Stimulated activated CD8-positive, alpha-beta memory T cell treated with anti-CD3 and anti-CD28 coated beads, Interleukin-2, amount 100 ng/mL, for 48 hours (primary cell): ENCODE measurements around the gene TBC1D32.
"Not testable (repeated sequence)": the region's sequence is repeated elsewhere in the genome, so short reads cannot be mapped to it uniquely, and the experiment has no call there.

ENCODE experiments used
- DNase-seq, 2 donors: peaks; one replicate each; pipeline ENCODE4 v3.0.0-alpha.2; 2020; ENCODE audit warnings: low read depth in 2 of 2

The TBC1D32 gene, protein sequence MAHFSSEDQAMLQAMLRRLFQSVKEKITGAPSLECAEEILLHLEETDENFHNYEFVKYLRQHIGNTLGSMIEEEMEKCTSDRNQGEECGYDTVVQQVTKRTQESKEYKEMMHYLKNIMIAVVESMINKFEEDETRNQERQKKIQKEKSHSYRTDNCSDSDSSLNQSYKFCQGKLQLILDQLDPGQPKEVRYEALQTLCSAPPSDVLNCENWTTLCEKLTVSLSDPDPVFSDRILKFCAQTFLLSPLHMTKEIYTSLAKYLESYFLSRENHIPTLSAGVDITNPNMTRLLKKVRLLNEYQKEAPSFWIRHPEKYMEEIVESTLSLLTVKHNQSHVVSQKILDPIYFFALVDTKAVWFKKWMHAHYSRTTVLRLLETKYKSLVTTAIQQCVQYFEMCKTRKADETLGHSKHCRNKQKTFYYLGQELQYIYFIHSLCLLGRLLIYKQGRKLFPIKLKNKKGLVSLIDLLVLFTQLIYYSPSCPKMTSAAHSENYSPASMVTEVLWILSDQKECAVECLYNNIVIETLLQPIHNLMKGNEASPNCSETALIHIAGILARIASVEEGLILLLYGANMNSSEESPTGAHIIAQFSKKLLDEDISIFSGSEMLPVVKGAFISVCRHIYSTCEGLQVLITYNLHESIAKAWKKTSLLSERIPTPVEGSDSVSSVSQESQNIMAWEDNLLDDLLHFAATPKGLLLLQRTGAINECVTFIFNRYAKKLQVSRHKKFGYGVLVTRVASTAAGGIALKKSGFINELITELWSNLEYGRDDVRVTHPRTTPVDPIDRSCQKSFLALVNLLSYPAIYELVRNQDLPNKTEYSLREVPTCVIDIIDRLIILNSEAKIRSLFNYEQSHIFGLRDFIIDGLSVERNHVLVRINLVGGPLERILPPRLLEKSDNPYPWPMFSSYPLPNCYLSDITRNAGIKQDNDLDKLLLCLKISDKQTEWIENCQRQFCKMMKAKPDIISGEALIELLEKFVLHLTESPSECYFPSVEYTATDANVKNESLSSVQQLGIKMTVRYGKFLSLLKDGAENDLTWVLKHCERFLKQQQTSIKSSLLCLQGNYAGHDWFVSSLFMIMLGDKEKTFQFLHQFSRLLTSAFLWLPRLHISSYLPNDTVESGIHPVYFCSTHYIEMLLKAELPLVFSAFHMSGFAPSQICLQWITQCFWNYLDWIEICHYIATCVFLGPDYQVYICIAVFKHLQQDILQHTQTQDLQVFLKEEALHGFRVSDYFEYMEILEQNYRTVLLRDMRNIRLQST

DNA sequence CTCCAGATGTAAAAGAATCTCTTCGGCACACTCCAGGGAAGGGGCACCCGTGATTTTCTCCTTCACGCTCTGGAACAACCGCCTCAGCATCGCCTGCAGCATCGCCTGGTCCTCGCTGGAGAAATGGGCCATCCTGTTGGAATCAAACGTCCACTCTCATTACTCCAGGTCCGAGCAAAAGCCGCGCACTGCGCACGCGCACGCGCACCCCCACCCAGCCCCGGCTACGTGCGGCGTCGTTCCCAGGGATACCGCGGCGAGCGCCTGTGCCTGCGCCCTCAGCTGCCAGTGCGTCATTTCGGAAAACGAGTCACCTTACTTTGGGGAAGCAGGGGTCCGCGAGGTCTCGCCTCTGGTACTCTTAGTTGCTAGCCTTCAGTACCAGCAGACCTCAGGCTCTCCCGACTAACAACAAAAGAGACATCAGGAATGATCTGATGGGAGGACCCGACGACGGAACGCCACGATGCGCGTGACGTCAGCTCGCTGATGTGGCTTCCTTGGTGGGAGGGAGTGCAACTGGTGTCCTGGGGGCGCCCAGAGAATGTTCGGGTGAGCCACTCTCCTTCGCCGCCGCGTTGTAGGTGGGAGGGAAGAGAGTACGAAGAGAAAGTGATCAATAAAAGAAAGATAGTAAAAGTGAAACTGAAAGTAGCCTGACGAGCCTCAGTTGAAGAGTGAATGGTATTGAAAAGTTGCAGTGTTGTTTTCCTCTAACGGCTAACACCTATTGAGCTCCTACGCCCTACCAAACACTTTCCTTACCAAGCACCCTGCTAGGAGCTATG is at the start of gene TBC1D32:
TSS of gene TBC1D32 (minus strand) at position 182 of the 788 bp plus-strand sequence. CDS start at position 132, 50 bp downstream.
- peak; percentile 77 to 84 for DNase-seq

DNA sequence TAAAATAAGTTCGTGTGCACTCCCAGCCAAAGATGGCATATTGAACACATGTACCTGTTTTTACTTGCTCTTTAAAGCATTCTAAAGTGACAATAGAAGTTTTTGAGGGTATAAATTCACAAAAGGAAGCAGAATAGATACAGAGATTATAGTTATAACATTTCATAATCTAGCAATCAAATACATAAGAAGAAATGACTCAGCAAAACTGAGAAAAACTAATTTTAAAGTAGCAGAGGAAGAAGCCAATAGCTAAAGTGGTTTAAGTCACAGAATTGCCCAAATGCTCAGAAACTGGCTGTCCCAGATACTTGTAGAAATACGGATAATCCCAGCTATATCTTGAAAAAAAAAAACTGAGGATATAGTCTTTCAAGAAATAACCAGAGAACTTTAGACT is 49.2 kb upstream of the TBC1D32 start:
- DNase-seq, result no peak

DNA sequence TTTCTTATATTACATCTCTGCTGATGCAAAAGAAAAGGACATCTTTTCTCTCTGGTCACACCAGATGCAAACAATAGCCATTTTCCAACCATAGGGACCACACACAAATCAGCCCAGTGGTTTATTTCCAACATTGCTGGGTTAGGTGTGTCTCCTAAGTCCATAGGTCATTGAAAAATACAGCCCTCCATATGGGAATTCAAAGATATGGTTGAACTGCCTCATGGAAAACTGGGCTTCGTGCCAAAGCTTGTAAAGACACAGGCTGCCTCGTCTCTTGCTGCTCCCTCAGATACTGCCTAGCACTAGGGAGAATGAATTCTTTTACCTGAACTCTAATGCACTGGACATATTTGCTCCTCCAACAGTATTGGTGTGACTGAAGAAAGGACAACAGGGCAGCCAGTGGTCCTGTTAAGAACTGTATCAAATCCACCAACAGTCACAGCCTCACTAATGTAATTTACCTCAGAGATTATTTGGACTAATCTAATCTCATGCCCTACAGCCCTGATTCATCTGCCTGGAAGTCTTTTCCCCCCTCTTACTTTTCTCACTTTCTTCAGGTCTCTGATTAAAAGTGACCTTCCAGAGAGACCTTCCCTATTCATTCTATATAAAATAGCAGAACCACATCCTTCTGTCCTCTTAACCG is 48.3 kb upstream of the TBC1D32 start:
- no peak for DNase-seq

DNA sequence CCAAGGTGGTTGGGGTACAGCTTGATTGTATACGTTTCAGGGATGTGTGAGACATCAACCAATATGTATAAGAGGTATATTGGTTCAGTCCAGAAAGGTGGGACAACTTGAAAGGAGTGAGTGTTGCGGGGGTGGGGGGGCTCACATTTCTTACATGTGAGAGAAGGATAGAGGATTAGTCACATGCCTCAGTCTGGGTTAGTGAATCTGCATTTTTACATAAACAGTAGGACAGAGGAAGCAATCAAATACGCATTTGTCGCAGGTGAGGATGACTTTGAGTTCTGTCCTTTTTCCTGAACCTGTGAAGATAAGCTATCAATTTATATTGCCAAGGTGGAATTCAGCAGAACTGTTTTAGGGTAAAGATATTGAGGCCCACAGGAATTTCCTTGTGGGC is 42.1 kb upstream of the TBC1D32 start:
- no peak for DNase-seq

DNA sequence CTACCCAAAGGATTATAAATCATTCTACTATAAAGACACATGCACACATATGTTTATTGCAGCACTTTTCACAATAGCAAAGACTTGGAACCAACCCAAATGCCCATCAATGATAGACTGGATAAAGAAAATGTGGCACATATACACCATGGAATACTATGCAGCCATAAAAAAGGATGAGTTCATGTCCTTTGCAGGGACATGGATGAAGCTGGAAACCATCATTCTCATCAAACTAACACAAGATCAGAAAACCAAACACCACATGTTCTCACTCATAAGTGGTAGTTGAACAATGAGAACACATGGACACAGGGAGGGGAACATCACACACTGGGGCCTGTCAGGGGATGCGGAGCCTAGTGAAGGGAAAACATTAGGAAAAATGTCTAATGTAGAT is 39.9 kb upstream of the TBC1D32 start:
- DNase-seq, result not testable (repeated sequence)

DNA sequence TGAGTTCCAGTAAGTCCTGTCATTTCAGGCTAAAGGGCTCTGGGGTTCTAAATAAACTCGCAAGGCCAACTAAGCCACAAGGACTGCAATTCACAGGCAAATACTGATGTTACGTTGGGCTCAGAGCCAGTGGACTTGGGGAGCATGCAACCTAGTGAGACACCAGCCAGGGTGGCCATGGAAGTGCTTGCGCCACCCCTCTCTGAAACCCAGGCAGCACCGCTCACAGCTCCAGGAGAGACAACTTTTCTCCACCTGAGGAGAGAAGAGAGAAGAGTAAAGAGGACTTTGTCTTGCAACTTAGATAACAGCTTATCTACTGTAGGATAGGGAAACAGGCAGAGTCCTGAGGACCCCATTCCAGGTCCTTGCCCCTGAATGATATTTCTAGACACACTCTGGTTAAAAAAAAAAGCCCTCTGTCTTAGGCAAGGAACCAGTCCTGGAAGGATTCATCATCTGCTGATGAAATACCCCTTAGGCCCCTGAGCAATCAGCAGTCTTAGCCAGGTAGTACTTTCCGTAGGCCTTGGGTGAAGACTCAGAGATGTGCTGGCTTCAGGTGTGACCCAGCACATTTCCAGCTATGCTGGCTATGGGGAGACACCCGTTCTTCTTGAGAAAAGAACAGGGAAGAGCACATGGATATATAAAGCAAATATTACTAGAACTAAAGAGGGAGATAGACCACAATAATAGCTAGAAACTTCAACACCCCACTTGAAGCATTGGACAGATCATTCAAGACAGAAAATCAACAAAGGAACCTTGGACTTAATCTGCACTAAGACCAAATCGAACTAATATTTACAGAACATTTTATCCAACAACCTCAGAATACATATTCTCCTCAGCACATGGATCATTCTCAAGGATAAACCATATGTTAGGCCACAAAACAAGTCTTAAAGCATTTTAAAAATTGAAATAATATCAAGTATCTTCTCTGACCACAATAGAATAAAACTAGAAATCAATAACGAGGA is 31.5 kb upstream of the TBC1D32 start:
- DNase-seq, result no peak

DNA sequence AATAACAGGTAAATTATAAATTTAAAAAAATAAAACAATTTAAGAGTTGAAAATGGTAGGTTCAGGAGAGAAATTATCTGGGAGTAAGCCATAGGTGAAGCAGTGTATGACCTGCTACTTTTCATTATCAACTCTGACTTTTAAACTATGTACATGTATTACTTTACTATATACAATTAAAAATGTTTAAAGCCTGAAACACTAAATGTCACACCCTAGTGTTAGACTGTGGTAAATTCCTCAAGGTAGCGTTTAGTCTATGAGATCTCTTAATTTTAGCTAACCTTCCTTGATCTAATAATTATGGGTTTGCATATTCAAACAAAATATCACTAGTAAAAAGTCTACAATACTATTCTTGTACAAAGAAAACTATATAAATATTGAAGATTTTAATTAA is 22.3 kb upstream of the TBC1D32 start:
- no peak for DNase-seq

DNA sequence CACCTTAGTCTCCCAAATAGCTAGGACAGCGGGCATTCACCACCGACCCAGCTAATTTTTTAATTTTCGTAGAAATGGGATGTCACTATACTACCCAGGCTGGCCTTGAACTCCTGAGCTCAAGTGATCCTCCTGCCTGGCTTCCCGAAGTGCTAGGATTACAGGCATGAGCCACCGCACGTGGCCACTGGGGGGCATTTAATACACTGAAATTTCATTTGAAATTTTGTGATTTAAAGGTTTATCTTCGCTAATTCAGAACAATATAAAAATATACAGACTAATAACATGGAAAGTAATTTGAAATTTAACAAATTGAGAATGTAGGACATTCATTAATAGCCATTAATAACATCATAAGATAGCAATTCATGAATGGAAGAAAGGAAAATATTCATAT is 20.5 kb upstream of the TBC1D32 start:
- no peak for DNase-seq

DNA sequence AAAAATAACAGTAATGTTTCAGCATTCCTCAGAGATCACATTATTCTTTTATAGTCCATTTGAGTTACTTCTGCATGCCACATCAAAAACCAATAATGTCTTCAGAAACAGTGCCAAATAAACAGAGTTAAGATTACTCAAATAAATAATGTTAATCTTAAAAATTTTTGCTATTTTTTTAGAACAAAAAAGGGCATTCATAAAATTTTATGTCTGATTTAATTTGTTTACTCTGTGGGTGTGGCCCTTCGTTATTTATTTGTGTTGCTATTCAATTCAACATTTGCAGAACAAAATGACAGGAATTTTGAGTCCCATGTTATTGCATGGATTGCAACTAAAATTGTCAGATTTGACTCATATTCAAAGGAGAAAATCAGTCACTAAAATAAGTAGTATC is 18.7 kb upstream of the TBC1D32 start:
- DNase-seq, result no peak

DNA sequence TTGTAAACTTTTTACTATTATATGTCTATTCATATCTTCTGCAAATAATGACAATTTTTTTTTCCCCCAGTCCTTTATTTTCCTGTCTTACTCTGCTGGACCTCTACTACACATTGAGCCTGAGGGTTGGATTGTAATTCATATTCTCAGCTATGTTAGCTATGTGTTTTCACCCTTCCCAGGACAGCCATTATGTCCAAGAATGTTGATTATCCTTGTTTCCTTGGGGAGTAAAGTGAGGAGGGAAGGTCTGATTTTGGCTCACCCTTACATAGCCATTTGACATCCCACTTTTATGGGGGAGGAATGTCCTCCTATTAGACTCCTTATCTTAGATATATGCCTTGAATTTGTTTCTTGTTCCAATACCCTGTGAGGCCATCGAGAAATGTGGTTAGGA is 17.6 kb upstream of the TBC1D32 start:
- no peak for DNase-seq

DNA sequence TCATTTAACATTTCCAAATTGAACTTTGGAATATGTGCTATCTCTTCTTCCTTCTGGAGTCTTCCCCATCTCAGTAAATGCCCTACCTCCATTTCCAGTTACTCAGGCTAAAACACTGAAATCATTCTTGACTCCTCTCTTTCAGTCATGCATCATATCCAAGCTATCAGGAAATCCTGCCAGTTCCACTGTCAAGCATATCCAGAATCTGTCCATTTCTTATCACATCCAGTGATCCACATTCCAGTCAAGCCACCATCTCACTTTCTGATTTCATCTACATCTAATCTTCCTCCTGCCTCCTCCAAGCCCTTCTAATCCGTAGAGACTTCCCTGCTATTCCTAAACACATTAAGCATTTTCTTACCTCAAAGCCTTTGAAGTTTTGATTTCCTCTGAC is 15.3 kb upstream of the TBC1D32 start:
- DNase-seq, result no peak

DNA sequence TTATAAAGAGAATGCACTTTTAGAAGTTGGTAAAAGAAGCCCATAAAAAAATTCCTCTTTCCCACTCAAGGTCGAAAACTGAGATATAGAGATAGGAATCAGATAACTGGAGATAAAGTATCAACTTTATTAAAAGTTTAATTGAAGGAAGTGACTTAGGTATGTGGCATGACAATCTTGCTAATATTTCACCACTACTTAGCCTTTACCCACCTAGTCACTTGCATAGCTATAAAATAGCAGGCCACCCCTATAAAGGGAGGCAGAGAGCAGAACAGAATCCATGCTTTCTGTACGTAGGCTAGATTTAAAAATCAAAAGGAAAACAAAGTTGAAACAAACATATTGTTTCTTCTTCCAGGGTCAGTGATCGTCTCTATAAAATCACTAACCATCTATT is 13.2 kb upstream of the TBC1D32 start:
- no peak for DNase-seq

DNA sequence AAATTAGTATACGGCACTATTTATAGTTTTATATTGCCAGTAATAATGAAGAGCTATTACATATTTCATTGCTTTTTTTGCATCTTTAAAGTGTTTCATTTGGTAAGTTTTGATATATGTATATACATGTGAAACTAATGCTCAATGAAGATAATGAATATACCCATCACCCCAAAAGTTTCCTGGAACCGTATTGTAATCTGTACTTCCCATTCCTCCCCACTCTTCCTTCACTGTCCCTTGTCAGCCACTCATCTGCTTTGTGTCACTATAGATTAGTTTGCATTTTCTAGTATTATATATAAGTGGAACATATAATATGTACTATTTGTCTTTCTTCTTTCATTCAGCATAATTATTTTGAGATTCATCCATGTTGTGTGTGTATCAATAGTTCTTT is 10.3 kb upstream of the TBC1D32 start:
- DNase-seq, result no peak

DNA sequence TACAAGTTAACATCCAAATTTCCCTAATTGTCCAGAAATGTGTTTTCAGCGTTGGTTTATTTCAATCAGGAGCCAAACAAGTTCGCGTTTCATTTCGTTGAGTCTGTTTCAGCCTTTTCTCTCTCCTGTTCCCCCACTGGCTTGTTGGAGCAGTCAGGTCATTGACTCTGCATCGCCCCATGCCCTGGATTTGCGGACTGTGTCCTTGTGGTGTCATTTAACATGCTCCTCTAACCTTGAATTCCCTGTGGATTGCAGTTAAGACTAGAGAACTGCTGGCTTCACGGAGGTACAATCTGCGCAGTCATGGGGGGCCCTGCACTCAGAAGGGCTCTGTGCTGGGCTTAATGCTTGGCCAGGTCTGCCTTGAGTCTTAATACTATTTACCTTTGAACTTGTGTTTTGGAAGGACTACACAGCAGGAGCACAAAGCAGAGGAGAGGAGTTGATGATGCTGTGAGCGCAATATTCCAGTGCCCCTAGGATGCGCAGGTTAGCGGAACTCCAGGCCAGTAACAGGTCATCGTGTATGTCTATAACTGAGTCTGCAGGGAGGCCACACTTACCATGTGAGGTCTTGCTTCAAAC is 5.5 kb upstream of the TBC1D32 start:
- no peak for DNase-seq

DNA sequence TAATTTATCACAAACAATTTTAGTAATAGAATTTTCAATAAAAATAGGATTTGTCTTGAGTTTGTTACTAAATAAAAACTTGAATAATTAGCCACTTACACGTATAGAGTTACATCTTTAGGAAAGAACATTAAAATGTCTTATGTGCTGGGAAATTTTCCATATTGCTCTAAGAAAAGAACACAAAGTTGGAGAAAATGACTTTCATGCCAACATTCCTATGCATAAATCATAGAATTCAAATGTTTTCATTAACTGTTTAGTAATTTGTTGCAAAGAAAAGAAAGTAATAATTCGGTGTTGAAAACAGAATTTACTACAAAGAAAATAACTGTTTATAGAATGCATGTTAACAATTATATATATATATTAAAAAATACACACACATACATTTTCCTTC is 4.7 kb upstream of the TBC1D32 start:
- no peak for DNase-seq

DNA sequence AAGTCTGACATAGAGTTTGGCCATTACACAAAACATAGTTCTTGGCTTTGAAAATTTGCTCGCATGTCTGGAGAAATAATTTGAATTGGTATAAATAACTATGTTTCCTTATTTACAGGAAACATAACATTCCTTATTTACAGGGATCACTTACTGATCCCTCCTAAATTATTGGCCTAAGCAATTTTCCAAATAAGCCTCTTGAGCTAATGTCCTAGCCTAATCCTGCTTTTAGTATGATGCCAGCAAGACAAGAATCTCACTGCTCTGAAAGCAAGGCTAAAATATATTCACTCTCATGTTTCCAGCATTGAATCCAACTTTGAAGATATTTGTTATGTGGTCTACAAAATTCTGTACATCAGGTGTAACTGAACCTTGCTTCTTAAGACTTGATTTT is 4.1 kb upstream of the TBC1D32 start:
- no peak for DNase-seq

DNA sequence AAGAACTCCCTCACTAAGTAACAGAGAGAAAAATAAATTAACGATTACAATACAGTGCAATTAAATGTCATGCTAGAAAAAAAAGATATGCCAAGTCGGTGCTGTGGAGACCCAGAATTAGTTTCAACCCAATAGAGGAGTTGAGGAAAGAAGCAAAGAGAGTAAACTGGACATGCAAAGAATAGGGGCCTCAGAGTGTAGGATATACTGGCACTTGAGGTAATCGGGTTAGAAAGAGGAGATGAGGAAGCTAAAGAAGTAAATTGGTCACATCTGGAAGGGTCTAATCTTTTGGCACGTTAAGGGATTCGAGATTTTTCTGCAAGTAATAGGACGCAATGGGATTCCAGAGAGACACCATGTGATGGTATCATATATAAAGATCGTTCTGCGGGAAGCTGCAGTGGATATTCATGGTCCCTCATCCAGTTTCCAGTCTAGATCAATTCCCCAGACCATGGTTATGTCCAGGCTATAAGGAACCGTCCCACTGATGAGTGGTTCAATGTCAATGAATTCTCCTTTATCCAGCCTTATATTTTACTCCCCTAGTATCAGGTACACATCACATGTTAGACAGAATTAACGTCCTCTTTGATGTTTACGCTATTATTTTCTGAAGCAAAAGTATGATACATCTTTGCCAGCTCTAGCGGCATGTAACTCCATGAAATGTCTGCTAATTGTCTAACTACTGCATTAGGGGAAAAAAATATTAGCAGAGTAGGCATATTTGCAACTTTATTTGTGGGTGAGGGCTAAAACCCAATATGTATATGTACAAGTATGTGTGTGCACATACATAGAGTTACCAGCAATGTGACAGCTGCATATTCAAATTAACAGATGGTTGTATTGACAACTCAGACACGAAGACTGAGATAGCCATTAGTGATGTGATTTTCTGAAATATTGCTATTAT is 1.1 kb upstream of the TBC1D32 start:
- DNase-seq, result no peak

DNA sequence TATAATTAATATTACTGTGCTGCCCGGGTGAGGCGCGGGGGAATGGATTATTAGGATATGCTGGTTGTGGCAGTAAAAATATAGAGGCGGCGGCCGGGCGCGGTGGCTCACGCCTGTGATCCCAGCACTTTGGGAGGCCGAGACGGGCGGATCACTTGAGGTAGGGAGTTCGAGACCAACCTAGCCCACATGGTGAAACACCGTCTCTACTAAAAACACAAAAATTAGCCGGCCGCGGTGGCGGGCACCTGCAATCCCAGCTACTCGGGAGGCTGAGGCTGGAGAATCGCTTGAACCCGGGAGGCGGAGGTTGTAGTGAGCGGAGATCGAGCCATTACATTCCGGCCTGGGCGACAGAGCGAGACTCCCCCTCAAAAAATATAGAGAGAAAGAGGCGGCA is 586 bp downstream of the TBC1D32 start:
- not testable (repeated sequence) for DNase-seq
